HL-60/S4 treated with phorbol 12-myristate 13-acetate at 8.2 ng/mL for 4 days and 3 days (cell line): ENCODE measurements around the gene ERN1.
"Not testable (repeated sequence)": the region's sequence is repeated elsewhere in the genome, so short reads cannot be mapped to it uniquely, and the experiment has no call there.

Experiments
- in situ Hi-C: fragments of 300-500 bp; cut with MboI; formaldehyde crosslinking; loops from 2 replicates; pipeline ENCODE4 v1.15.0; 2022; ENCODE audit warnings: low sequenced_read_pairs

The ERN1 gene

DNA sequence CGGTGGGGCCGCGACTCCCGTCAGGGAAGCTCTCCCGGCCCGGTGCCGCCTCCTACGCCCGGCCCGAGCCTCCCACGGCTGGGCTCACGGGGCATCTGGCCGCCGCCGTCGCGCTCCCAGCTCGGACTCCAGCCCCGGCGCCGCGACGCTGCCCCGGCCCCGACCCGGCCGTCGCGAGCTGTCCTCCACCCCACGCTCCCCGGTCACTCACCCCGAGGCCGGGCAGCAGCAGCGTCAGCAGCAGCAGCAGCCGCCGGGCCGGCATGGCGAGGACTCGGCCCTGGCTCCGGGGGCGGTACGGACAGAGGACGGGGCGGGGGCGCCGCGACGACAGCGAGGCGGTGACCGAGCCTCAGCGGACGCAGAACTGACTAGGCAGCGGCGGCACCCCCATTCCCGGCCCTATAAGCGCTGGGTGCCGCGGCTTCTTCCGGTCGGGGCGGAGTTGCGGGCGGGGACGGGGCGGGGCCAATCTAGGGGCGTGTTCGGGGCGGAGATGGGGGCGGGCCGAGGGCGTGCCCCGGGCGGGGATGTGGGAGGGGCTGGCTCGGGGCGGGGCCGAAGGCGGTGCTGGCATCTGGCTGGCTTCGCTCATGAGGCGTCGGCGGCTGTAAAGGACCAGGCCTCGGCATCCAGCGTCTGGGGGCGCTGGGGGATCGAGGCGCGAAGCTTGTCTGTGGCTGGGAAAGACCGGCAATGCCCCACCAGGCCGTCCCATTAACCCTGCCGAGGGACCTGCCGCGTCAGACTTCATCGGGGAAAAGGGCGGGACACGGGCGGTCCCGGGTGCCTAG is at the start of gene ERN1:
Gene ERN1, minus strand, starts transcription at position 380 of the 794 bp plus-strand sequence. Its CDS starts 115 bp downstream, at position 265.
- in situ Hi-C loops, result loop anchor here (10.0 kb wide), 1 partner anchor 205 kb away; no protein-coding TSS in a partner anchor

DNA sequence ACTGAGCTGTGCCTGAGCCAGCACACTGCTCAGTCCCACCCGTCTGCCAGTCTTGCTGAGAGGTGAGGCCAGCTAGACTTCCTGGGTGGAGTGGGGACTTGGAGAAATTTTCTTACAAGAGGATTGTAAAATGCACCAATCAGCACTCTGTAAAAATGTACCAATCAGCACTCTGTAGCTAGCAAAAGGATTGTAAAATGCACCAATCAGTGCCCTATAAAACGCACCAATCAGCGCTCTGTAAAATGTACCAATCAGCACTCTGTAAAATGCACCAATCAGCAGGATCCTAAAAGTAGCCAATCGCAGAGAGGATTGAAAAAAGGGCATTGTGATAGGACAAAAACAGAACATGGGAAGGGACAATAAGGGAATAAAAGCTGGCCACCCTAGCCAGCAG is 49.1 kb upstream of the ERN1 start:
- in situ Hi-C loops, result not testable (repeated sequence)

DNA sequence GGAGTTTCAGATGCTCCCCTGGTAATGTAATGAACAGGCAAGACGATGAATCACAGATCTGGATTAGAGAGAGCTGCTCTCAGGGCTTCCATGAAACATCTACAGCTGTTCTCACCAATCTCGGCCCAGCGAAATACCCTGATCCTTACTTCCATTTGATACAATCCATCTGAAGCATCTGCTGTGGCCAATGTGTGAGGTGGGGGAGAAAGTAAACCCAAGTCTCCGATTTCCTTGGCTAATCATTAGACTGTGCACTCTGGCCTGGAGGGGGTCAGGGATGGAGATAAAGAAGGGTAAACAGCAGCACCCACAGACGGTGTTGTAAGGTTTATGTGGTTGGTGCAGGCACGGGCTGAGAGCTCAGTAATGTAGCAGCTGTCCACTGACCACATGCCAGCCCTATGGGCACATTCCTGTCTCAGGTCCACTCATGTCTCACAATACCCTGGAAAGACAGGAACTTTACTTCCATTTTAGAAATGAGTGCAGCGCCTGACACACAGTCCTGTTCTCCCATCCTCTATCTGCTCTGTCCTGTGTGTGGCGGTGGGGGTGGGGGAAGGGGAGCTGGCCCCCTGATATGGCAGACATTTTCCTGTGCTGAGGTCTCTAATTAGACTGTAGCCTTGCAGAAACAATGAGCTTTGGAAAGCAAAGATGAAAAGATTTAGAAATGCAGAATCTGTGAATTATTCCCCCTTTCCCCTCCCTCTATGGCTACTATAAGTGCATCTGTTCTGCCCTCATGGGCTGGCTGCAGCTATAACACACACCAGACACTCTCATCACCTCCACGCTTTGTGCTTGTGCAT is 48.3 kb upstream of the ERN1 start:
- in situ Hi-C loops, result no loop called here

DNA sequence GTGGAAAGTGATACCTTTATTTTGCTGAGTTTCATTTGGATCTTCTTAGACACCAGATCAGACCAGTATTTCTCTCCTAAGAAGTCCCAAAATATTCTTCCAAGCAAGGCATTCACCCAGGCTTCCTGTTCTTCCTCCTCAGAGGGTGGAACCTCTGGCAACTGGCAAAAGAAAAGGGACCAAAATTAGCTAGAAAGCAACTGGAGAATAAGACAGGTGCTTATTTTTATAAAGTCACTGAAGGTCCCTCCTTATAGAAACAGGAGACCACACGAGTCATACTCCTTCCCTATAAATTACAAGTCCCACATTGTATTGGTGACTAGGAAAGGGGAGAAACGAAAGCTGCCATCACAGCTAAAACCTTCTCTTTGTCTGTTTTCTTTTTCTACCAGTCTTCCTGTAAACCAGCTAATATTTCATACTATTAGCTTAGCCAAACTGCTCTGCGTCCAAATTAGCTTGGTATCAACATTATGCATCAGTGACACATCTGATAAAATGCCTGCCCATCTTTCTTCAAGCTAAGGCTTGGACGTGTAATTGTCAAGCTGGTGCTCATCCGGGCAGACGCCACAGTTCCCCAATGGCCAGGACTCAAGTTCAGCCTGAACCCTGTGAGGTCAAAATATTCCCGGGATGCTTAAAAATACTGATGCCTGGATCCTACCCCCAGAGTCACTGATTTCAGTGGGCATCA is 47.5 kb upstream of the ERN1 start:
- in situ Hi-C loops, result no loop called here

DNA sequence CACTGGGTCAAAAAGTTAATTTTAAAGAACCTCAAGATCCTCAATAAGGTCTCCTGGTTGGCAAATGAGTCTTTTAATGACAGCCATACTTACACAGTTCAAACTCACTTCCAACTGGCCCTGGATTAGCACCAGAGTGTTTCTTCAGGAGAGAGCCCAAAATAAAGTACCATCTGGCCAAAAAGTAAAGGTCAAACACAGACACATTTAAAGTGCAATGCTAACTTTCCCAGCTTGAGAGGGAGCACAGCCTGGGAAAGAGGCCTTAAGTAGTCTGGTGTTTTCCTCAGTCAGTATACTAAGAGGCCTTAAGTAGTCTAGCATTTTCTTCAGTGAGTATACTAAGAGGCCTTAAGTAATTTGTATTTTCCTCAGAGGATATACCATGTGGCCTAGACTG is 46.6 kb upstream of the ERN1 start:
- in situ Hi-C loops, result no loop called here

DNA sequence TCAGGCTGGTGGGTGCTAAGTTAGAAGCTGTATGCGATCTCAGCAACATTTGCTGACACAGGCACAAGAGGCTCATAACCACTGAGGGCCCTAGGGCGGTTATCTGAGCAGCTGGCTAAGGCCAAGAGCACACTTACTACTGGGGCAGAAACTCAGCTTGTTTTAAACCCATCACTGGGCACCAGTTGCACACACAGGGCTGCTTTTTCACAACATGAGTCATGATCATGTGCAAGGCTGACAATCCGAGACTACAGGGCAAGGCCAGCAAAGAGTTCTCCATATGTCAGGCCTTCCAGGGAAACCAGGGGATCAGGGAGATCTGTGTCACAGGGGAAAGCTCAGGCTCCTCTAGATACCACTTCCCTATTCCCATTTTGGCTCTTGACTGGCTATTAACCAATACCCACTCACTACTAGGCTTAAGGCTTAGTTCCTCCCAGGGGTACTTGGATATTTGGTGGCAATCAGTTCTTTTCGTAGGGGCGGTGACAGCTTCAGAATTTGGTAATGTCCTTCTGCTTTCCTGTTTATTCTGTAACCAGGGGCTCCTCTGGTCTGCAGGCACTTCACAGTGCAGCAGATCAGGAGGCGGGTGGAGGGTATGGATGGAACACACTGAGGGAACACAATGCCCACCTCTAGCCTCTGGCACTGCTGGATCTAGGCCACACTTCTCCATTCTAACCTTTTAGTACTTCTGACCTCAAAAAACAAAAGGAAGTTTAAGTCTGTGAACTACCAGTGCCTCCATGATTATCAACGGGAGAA is 44.9 kb upstream of the ERN1 start:
- in situ Hi-C loops, result no loop called here

DNA sequence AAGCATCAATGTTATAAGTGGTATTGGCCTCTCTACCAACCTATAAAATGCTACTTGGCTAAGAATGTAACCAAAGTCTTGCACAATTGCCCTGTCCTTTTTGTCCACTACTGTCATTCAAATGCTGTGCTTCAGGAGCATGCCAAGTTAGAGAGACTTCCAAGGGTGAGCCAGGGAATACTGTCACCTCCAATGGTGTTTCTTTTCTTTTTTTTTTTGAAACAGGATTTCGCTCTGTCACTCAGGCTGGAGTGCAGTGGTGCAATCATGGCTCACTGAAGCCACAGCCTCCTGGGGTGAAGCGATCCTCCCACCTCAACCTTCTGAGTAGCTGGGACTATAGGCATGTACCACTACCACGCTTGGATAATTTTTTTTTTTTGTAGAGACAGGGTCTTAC is 43.7 kb upstream of the ERN1 start:
- in situ Hi-C loops, result no loop called here

DNA sequence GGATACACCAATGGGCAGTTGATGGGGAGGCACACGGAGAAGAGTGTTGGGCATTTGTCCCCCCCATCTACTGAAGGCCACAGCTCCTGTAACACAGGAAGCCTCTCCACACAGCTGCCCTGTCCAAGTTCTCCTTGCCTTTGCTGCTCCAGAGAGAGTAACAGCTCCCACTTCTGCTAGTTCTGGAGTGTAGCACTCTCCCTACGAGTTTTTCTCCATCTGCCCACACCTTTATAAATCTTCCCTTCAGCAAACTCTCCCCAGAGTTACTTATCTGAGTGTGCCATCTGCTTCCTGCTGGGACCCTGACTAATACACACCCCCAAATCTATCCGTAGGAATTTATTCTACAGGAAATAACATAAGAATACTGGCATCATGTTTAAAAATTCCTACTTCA is 42.6 kb upstream of the ERN1 start:
- in situ Hi-C loops, result no loop called here

DNA sequence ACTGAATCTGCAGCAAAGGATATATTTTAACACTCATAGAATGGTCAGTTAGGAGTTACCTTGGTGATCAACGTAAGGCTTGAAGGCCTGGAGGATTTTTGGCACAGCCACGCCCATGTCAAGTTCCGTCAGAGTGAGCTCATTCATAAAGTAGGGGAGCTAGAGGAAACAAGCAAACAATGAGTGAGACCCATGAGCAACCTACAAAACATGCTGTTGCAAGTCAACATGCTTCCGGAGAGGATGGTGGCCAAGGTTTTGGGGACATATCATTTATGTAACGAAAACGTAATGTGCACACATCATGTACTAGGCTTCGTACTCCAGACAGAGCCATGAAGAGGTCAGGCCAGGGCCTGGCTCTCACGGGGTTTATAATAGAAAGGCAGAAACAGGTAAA is 41.1 kb upstream of the ERN1 start:
- in situ Hi-C loops, result no loop called here

DNA sequence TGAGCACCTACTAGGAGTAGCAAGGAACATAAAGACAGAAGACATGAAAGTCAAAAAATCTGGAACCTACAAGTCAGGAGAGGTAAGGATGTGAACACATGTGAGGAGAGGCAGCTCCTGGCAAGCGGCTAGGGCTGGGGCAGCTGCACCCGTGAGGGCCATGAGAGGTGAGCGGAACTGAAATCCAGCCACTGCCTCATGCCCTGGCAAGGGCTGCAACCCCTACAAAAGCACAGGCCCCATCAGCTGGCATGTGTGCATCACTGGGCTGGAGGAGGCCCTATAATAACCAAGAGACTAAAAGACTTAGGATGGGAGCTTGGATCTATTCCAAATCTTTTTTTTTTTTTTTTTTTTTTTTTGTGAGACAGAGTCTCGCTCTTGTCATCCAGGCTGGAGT is 40.3 kb upstream of the ERN1 start:
- in situ Hi-C loops, result no loop called here

DNA sequence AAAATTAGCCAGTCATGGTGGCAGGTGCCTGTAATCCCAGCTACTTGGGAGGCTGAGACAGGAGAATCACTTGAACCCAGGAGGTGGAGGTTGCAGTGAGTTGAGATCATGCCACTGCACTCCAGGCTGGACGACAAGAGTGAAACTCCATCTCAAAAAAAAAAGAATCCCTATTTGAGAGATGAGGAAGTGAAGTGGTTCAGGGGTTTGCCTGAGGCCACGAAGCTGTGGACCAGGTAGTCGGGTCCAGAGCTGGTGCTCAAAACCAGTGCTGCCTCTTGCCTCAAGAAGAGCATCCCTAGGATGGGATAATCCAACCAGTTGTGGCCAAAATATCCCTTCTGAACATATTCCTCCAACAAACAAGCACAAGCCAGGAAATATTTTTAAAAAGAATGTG is 37.7 kb upstream of the ERN1 start:
- in situ Hi-C loops, result not testable (repeated sequence)

DNA sequence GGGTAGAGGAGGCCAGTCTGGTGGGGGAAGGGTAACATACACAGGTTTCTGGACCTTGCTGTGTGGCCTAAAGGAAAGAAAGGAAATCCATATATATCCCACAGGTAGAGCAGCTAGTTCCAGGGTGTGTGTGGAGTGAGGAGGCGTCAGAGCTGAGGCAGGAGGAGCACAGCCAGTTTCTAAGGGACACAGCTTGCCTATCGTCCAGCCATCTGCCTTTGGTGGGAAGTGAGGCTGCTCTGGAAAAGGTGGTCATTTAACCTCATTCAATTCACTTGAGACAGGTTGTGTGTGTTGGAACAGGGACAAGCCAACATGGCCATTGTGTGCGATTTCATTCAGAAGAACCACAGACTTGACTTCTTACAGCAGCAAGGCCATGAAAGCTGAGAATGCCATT is 36.9 kb upstream of the ERN1 start:
- in situ Hi-C loops, result no loop called here

DNA sequence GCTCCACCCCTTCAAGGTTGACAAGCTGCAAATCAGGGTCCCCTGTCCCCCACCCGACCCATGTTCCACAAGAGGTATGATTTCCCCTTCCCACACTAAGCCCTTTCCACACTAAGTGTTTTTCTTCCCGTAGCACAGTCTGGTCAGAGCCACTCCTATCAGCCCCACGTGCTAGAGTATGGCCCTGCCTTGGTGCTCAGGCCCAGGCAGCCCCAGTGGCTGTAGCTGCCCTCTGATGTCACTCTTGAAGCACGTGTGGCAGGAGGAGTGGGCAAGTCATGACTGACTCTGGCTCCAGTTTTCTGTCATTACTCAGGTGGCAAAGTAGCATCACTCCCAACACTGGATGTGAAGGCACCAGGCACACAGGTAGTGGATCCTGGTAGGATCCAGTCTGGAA is 35.4 kb upstream of the ERN1 start:
- in situ Hi-C loops, result no loop called here

DNA sequence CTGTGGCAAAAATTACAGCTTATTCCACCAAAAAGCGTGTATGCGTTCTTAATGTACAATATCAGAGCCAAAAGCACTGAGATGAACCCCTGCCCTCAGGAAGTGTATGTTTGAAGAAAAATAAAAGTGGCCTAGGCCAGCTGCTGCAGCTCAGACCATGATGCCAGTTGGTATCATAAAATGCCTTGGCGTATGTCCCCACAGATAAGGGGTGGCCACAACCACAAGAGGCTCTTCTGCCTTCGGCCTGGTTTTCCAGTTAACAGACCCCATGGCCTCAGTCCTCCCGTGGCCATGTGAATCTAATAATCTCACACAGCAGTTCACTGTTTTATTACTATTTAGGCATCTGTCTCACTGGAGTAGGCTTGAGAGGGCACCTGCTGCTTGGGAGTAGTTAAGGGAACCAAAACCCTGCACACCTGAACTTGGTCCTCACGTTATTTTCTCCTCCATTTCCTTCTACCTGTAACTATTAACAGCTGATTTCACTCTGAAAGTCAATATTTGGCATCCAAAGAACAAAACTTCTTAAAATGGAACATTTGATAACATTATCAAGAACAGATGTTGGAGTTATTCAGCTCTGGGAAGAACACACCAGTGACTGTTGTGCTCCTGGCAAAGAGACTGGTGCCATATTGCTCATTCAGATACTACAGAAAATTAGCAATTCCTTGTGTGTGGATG is 34.8 kb upstream of the ERN1 start:
- in situ Hi-C loops, result no loop called here

DNA sequence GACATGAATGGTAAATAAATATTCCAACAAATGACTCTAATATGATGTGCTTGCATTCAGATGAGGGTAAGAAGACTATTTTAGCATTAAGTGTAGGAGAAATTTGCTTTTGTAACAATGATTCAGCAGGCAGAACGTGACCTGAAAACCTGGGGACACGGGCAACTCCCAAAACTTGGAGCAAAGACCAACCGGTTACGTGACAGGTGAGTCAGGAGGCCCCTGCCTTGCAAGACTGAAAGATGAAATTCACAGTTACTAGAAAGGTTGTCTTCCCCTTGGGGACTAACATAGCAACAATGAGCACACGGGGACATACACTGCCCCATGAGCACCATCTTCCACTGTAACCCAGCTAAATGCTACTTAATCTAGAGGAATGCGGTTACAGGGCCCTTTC is 33.5 kb upstream of the ERN1 start:
- in situ Hi-C loops, result no loop called here

DNA sequence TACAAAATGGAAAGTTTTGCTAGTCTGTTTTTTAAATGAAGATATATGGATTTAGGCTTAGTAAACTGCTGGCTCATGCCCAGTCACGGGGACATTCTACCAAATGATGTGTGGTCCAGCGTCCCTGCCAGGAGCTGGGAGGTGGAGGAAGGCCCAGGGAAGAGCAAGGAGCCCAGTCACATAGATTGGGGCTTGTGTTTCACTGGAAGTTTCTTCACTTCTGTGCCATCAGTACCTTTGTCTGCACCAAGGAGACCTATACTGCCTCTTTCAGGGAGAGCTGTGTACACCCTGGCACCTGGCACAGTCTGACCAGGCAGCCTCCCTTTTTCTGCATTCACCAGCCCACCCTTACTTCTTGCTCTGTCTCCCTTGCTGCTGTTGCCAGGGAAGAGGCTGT is 32.6 kb upstream of the ERN1 start:
- in situ Hi-C loops, result no loop called here

DNA sequence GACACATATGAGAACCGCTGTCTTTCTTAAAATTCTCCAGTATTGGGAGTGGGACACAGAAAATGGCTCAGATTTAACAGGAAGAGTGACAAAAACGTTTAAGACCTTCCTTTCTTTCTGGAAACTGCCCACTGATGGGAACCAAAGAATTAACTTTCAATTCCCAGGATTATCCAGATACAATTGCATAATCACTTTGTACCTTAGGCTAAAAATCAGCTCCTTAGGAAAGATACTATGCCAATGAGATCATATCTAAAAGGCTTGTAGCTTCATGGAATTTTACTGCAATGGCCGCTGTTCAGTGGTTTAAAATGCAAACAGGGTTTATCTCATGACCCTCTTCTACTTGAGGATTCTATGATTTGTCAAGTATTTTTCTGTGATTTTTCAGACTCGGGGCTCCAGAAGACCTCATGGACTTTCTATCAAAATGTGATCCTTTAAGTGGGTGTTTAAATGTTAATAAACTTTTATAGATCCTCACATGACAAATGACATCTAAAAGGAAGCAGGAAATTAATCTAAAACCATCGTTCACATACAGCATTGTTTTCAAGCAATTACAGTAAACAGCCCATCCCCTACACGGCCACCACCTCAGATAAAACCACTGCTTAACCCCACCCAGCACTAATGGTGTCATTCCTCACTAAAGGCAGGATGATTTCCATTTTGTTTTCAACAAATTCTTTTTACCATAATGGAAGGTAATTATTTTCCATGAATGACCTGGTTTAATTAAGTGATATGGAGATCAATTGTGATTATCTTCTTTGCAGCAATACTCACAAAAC is 31.6 kb upstream of the ERN1 start:
- in situ Hi-C loops, result no loop called here

DNA sequence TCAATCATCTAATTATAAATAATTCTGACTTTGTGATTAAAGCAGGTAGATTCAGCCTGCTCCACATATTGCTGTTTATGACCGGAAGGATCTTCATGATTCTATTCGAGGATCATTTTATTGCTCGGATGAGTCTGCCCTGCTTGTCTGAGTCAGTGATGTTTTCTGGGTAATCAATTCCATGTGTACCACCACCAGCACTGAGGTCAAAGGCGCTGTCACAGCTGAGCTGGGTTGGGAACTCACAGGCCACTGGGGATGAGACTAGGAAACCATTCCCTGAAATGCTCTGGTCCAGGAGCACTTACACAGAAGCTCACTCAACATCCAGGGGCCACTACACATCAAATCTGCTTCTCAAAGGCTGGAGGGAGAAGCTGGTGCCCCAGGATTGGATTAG is 30.4 kb upstream of the ERN1 start:
- in situ Hi-C loops, result no loop called here

DNA sequence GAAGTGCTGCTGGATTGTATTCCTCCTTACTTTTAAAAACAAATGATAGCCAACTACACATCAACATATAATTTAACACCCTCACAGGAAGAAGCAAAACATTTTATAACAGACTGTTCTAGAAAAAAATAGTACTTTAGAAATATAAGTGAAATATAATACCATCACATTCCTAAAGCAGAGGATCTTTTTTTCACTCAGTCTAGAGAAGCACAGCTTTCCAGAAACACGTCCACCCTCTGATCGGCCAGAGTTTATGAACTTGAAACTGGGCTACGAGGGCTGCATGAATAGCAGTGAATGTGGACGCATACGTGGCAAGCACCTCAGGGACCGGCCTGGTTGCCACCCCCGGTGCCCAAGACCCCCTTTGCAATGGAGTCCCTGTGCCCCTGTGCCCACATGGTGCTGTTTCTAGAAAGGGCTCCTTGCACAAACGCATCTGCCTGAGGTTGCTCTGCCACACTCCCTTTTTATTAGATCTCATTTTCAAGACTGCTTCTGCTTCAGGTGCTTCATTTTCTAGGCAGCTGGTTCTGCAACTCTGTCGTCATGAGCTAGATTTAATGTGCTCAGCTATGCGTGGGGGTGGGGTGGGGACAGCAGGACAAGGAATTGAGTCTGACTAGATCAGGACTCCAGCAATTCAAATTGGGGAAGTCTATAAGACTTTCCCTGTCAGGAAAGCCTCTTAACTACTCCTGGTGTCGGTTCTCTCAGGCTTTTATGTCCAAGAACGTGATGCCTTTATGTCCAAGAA is 29.1 kb upstream of the ERN1 start:
- in situ Hi-C loops, result loop anchor here (10.0 kb wide), 1 partner anchor 106 kb away; the partner anchor contains the start of gene TEX2
